Mesenchymal stem cell (in vitro differentiated cells and primary cell): Measurements from ENCODE around the gene TSPAN9.
A peak's percentile ranks its signal among the peaks of the same experiment; 100 is the strongest.

Experiments
- DNase-seq: peaks from one replicate; pipeline ENCODE4 v3.0.0-alpha.2; 2013
- H2AFZ ChIP-seq: one replicate; pipeline ENCODE4 v1.6.1; 2013; ENCODE audit warnings: low read depth, mild to moderate bottlenecking, control low read depth, inconsistent platforms, low read length, moderate library complexity
- H2AK5ac ChIP-seq: 2 replicates; pipeline ENCODE4 v1.6.1; 2013; ENCODE audit warnings: low read length, moderate library complexity, mild to moderate bottlenecking, inconsistent platforms; ENCODE audit not compliant: severe bottlenecking
- H2BK120ac ChIP-seq: one replicate; pipeline ENCODE4 v1.6.1; 2013; ENCODE audit warnings: low read depth, mild to moderate bottlenecking, inconsistent platforms, low read length, moderate library complexity
- H2BK12ac ChIP-seq, 2 experiments: one replicate each; pipeline ENCODE4 v1.6.1; 2013; ENCODE audit warnings: inconsistent platforms in 2 of 2, low read length in 2 of 2, mild to moderate bottlenecking in 2 of 2, moderate library complexity in 2 of 2, control low read depth in 1 of 2
- H2BK15ac ChIP-seq: one replicate; pipeline ENCODE4 v1.6.1; 2013; ENCODE audit warnings: mild to moderate bottlenecking, low read depth, inconsistent platforms; ENCODE audit not compliant: poor library complexity, severe bottlenecking
- H2BK5ac ChIP-seq: 2 replicates; pipeline ENCODE4 v1.6.1; 2013; ENCODE audit warnings: low read depth, mild to moderate bottlenecking, low read length, control low read depth, inconsistent platforms; ENCODE audit not compliant: poor library complexity, severe bottlenecking
- H3K14ac ChIP-seq, 2 experiments: one replicate each; pipeline ENCODE4 v1.6.1; 2013; ENCODE audit warnings: inconsistent platforms in 2 of 2, low read length in 2 of 2, control low read depth in 1 of 2, mild to moderate bottlenecking in 1 of 2, moderate library complexity in 1 of 2
- H3K18ac ChIP-seq, 2 experiments: one replicate each; pipeline ENCODE4 v1.6.1; 2013; ENCODE audit warnings: inconsistent platforms in 2 of 2, low read length in 2 of 2, control low read depth in 1 of 2, low read depth in 1 of 2, mild to moderate bottlenecking in 1 of 2
- H3K23ac ChIP-seq, 2 experiments: one replicate each; pipeline ENCODE4 v1.6.1; 2013; ENCODE audit warnings: inconsistent platforms in 2 of 2, low read length in 2 of 2, mild to moderate bottlenecking in 2 of 2, moderate library complexity in 2 of 2, control low read depth in 1 of 2
- H3K27ac ChIP-seq: 2 replicates; pipeline ENCODE4 v1.5.1; 2013; ENCODE audit warnings: mild to moderate bottlenecking, moderate library complexity, low read length, control low read depth, inconsistent platforms; ENCODE audit not compliant: poor library complexity, severe bottlenecking
- H3K27me3 ChIP-seq, 2 experiments: 2 replicates each; pipeline versions ENCODE4 v1.6.1 to v1.7.0; 2013; ENCODE audit warnings: low read length in 2 of 2, mild to moderate bottlenecking in 2 of 2, moderate library complexity in 2 of 2, control low read depth in 1 of 2, inconsistent platforms in 1 of 2; ENCODE audit not compliant: control insufficient read depth in 1 of 2, insufficient read depth in 1 of 2
- H3K36me3 ChIP-seq, 2 experiments: 2 replicates each; pipeline versions ENCODE4 v1.6.1 to v1.7.0; 2013; ENCODE audit warnings: low read length in 2 of 2, control low read depth in 1 of 2, inconsistent platforms in 1 of 2, low read depth in 1 of 2, mild to moderate bottlenecking in 1 of 2; ENCODE audit not compliant: insufficient read depth in 2 of 2, control insufficient read depth in 1 of 2
- H3K4ac ChIP-seq, 2 experiments: one replicate each; pipeline ENCODE4 v1.6.1; 2013; ENCODE audit warnings: inconsistent platforms in 2 of 2, low read length in 2 of 2, mild to moderate bottlenecking in 2 of 2, moderate library complexity in 2 of 2, control low read depth in 1 of 2, low read depth in 1 of 2
- H3K4me1 ChIP-seq: 2 replicates; pipeline ENCODE4 v1.6.1; 2013; ENCODE audit warnings: low read depth, low read length, control low read depth; ENCODE audit not compliant: control insufficient read depth, insufficient read depth
- H3K4me2 ChIP-seq: 2 replicates; pipeline ENCODE4 v1.6.1; 2013; ENCODE audit warnings: low read length, mild to moderate bottlenecking, inconsistent platforms; ENCODE audit not compliant: poor library complexity, severe bottlenecking
- H3K4me3 ChIP-seq, 2 experiments: 2 replicates each; pipeline versions ENCODE4 v1.5.1 to v1.7.0; 2013; ENCODE audit warnings: low read length in 2 of 2, mild to moderate bottlenecking in 2 of 2, control low read depth in 1 of 2, low read depth in 1 of 2; ENCODE audit not compliant: insufficient read depth in 1 of 2
- H3K79me1 ChIP-seq: replicated peaks from 2 replicates; pipeline ENCODE4 v1.6.1; 2013; ENCODE audit warnings: mild to moderate bottlenecking, control low read depth, low read length, inconsistent platforms; ENCODE audit not compliant: poor library complexity, severe bottlenecking
- H3K9ac ChIP-seq: 2 replicates; pipeline ENCODE4 v1.7.0; 2013; ENCODE audit warnings: mild to moderate bottlenecking, low read length, moderate library complexity
- H3K9me3 ChIP-seq: 2 replicates; pipeline ENCODE4 v1.7.0; 2013; ENCODE audit warnings: mild to moderate bottlenecking, low read length; ENCODE audit not compliant: control insufficient read depth
- H4K8ac ChIP-seq: one replicate; pipeline ENCODE4 v1.6.1; 2013; ENCODE audit warnings: inconsistent platforms, mild to moderate bottlenecking, low read length, moderate library complexity
- H4K91ac ChIP-seq: one replicate; pipeline ENCODE4 v1.6.1; 2013; ENCODE audit warnings: mild to moderate bottlenecking, low read length, inconsistent platforms
- WGBS: methylation state at CpG from one replicate; pipeline ENCODE4 v1.1.7; 2013; ENCODE audit warnings: mixed read lengths; 5-methylcytosine and 5-hydroxymethylcytosine counted together

Gene TSPAN9

DNA sequence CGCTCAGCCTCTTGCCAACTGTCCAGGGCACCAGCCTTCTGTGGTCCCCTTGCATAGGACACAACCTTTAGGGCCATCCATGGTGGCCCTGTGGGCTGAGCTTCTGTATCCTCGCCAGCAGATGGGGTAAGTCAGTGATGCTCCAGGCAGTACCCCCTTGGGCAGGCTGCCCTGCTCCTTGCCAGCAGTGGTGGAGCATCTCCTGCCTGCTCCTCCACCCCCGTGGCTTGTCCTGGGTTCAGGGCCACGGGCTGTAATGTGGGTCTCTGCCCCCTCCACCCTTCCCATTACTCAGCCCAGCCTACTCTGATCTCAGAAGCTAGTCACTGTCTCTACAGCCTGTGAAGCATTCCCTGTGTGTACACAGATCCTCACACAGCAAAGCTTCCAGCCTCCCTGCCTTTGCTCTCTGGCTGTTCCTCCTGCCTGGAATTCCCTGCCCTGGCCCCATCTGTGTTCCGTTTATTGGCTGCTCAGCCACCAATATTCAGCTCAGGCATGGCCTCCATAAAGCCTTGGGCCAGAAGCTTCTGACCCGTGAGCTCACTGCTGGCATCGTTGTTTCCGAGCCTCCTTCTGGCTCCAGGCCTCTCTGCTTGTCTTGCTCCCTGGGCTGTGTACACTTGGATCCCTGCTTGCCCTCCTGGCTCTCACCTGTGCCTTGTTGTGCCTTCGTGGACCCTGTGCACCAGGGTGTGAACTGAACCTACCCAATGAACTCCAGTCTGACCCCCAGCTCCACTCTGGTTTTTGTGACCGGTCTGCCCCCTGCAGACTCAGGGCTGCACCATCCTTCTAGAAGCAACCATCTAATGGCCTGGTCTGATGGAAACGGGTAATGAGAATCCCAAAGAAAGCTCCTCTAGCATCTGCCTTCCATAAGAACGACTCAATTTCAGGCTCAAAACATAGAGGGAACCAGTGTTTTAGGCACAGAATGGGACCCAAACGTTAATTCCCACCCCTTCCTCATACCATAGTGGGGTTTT lies 236.8 kb downstream of the TSPAN9 start:
- Histone ChIP-seq H4K8ac (no peak overlapping the region), H2AK5ac (no peak overlapping the region), H2BK15ac (no peak overlapping the region), H4K91ac (no peak overlapping the region), H3K18ac (no peak overlapping the region), H3K4me3 (peak overlapping the region in 1 of 2 experiments; percentile 10), H3K4me2 (no peak overlapping the region), H3K9ac (peak overlapping the region; percentile 41), H2BK120ac (no peak overlapping the region), H2AFZ (no peak overlapping the region), H3K9me3 (no peaks in the 10 kb centered on the region), H3K79me1 (no peaks in the 10 kb centered on the region), H3K36me3 (no peaks in the 10 kb centered on the region), H2BK5ac (no peak overlapping the region), H3K4ac (no peak overlapping the region), H3K4me1 (peaks cover 18% of the 10 kb centered on the region), H3K23ac (no peak overlapping the region), H2BK12ac (no peak overlapping the region), H3K14ac (peak overlapping the region in 1 of 2 experiments; percentile 39), H3K27ac (no peak overlapping the region), H3K27me3 (peaks cover 16 to 70% of the 10 kb centered on the region in 2 experiments)
- WGBS: 58% methylated on average over 12 of the region's 13 CpGs
- DNase-seq: peak; percentile 28

DNA sequence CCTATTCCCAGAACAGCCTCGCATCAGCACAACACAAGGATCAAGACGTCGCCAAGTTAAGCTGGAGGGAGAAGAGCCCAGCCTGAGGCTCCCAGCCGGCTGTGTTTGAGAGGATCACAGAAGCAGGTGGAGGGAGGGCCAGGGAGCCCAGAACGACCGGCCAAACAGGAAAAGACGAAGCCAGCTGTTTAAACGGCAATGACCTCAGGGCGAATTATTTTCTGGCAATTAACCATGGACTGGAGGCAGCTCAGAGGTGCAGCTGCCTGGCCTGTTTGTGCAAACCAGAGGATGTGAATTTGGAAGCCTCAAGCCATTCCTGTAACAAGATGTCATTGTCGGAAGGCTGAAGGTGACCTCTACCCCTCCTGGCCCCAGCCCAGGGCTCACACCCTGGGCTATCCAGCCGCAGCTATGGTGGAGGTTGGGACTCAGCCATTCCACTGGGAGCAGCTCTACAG lies 238.1 kb downstream of the TSPAN9 start:
- H3K27me3 ChIP-seq: peaks cover 26 to 61% of the 10 kb centered on the region in 2 experiments
- H4K8ac ChIP-seq: no peak overlapping the region
- no peak overlapping the region for H3K27ac ChIP-seq
- no peaks in the 10 kb centered on the region for H3K79me1 ChIP-seq
- H3K23ac ChIP-seq: no peak overlapping the region
- H2BK5ac ChIP-seq: no peak overlapping the region
- WGBS: 65% methylated on average over 11 of the region's 11 CpGs
- H2BK15ac ChIP-seq: no peak overlapping the region
- H3K9ac ChIP-seq: no peak overlapping the region
- H3K4me1 ChIP-seq: peaks cover 18% of the 10 kb centered on the region
- no peak overlapping the region for H3K4me2 ChIP-seq
- H3K18ac ChIP-seq: no peak overlapping the region
- no peak overlapping the region for H2BK120ac ChIP-seq
- no peak overlapping the region for H2AFZ ChIP-seq
- no peak overlapping the region for H3K4ac ChIP-seq
- no peaks in the 10 kb centered on the region for H3K36me3 ChIP-seq
- no peak overlapping the region for H3K14ac ChIP-seq
- H4K91ac ChIP-seq: no peak overlapping the region
- no peak overlapping the region for H3K4me3 ChIP-seq
- H2AK5ac ChIP-seq: no peak overlapping the region
- no peak overlapping the region for H2BK12ac ChIP-seq
- no peak for DNase-seq
- no peaks in the 10 kb centered on the region for H3K9me3 ChIP-seq

DNA sequence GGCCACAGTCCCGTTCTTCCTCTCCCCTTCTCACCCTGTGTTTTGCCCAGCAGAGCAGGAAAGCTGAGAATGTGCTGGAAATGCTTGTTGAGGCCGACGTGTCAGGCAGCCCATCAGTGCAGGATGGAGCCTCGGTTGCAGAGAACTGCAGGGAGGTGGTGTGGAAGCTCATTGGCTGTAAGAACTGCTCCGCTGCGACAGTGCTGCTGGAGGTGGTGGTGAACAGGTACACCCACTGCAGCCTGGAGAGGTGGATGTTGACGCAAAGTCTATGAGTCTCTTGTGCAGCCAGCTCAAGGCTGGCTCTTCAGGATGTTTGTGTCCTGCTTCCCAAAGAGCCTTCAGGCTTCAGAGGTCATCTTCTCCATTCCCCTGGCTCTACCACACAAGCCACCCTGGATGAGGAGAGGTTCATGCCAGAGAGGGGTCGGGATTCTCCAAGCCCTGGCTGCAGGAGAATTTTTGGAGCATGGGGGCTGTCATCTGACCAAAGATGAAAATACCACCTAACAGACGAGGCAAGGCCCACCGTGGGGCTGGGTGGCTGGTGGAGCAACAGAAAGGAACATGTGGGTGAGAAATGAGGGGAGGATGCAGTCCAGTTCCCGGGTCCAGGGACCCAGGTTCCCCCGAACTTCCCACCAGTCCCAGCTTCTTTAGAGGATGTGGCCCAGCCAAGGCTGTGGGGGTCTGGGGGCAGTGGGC lies 239.7 kb downstream of the TSPAN9 start:
- H2AK5ac ChIP-seq: no peak overlapping the region
- no peak overlapping the region for H3K23ac ChIP-seq
- WGBS: 88% methylated on average over 12 of the region's 12 CpGs
- no peak overlapping the region for H2BK15ac ChIP-seq
- H3K9ac ChIP-seq: no peak overlapping the region
- H2BK120ac ChIP-seq: no peak overlapping the region
- no peak for DNase-seq
- no peak overlapping the region for H4K91ac ChIP-seq
- H3K9me3 ChIP-seq: no peaks in the 10 kb centered on the region
- H3K4me3 ChIP-seq: no peak overlapping the region
- no peak overlapping the region for H3K18ac ChIP-seq
- no peak overlapping the region for H3K4me2 ChIP-seq
- no peaks in the 10 kb centered on the region for H3K36me3 ChIP-seq
- H4K8ac ChIP-seq: no peak overlapping the region
- H3K79me1 ChIP-seq: no peaks in the 10 kb centered on the region
- no peak overlapping the region for H3K4ac ChIP-seq
- no peak overlapping the region for H3K27ac ChIP-seq
- no peak overlapping the region for H2AFZ ChIP-seq
- no peak overlapping the region for H2BK5ac ChIP-seq
- peaks cover 6% of the 10 kb centered on the region for H3K4me1 ChIP-seq
- peaks cover 28 to 57% of the 10 kb centered on the region in 2 experiments for H3K27me3 ChIP-seq
- no peak overlapping the region for H2BK12ac ChIP-seq
- no peak overlapping the region for H3K14ac ChIP-seq

DNA sequence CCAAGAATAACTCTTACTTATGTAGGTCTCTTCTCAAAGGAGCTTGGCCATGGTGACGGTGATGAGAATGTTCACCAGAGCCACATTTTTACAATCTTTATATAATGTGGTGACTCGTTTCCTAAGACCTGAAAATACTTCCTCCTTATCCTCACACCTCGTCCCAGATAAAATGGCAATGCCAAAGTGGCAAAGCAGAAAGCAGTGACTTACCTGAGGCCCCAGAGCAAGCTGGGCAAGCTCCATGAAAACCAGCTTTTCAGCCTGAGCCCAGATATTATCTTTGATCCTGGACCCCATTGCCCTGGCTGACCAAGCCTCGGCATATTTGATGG lies 240.3 kb downstream of the TSPAN9 start:
- Histone ChIP-seq H3K4me3 (no peak overlapping the region), H3K4me2 (no peak overlapping the region), H2AFZ (no peak overlapping the region), H3K18ac (no peak overlapping the region), H2BK12ac (no peak overlapping the region), H3K27me3 (peaks cover 28 to 54% of the 10 kb centered on the region in 2 experiments), H3K36me3 (no peaks in the 10 kb centered on the region), H3K14ac (no peak overlapping the region), H3K27ac (no peak overlapping the region), H3K79me1 (no peaks in the 10 kb centered on the region), H3K4me1 (peaks cover 6% of the 10 kb centered on the region), H3K9ac (no peak overlapping the region), H3K9me3 (no peaks in the 10 kb centered on the region), H2AK5ac (no peak overlapping the region), H4K8ac (no peak overlapping the region), H2BK15ac (no peak overlapping the region), H3K4ac (no peak overlapping the region), H2BK5ac (no peak overlapping the region), H3K23ac (no peak overlapping the region), H4K91ac (no peak overlapping the region), H2BK120ac (no peak overlapping the region)
- WGBS: 80% methylated on average over 4 of the region's 4 CpGs
- DNase-seq: no peak
